HEK293T (cell line): ENCODE results near the gene LRRC75B.

Experiments used
- CTCF ChIA-PET: fragments of 350-600 bp; formaldehyde crosslinking; extraction: SDS; loops from one replicate; lab custom pipeline; 2021; ENCODE audit warnings: antibody characterized with exemption, inconsistent platforms; lab: Yijun Ruan, JAX
- POLR2A ChIA-PET: fragments of 350-600 bp; formaldehyde crosslinking; extraction: SDS; loops from one replicate; lab custom pipeline; 2020; ENCODE audit warnings: antibody characterized with exemption, inconsistent platforms; lab: Yijun Ruan, JAX
- DNase-seq: peaks from one replicate; pipeline ENCODE4 v3.0.0; 2012; ENCODE audit warnings: mixed read lengths; ENCODE audit errors: extremely low spot score
- ARNT ChIP-seq: fragments of 450-650 bp; IDR thresholded peaks from 2 replicates; pipeline ENCODE4 v1.6.1; 2017; ENCODE audit warnings: mild to moderate bottlenecking
- BHLHE40 ChIP-seq: fragments of 450-650 bp; IDR thresholded peaks from 2 replicates; pipeline ENCODE4 v1.6.1; 2016; ENCODE audit warnings: mild to moderate bottlenecking, moderate library complexity, borderline replicate concordance
- CTBP1 ChIP-seq: fragments of 450-650 bp; IDR thresholded peaks from 2 replicates; pipeline ENCODE4 v1.6.1; 2016; ENCODE audit warnings: borderline replicate concordance
- ELF4 ChIP-seq: fragments of 450-650 bp; IDR thresholded peaks from 2 replicates; pipeline ENCODE4 v1.6.1; 2017; ENCODE audit warnings: antibody characterized with exemption
- FOXA1 ChIP-seq: fragments of 450-650 bp; IDR thresholded peaks from 2 replicates; pipeline ENCODE4 v1.6.1; 2016; ENCODE audit warnings: mild to moderate bottlenecking
- FOXK2 ChIP-seq: fragments of 450-650 bp; IDR thresholded peaks from 2 replicates; pipeline ENCODE4 v1.6.1; 2016; ENCODE audit warnings: mild to moderate bottlenecking
- FOXM1 ChIP-seq: fragments of 450-650 bp; IDR thresholded peaks from 2 replicates; pipeline ENCODE4 v1.6.1; 2017; ENCODE audit warnings: mild to moderate bottlenecking, borderline replicate concordance
- HDGF ChIP-seq: fragments of 450-650 bp; IDR thresholded peaks from 2 replicates; pipeline ENCODE4 v1.6.1; 2017; ENCODE audit warnings: antibody characterized with exemption, borderline replicate concordance
- L3MBTL2 ChIP-seq: fragments of 450-650 bp; conservative IDR thresholded peaks from 2 replicates; pipeline ENCODE4 v1.6.1; 2016; ENCODE audit warnings: mild to moderate bottlenecking
- LEF1 ChIP-seq: fragments of 450-650 bp; IDR thresholded peaks from 2 replicates; pipeline ENCODE4 v1.6.1; 2017; ENCODE audit warnings: mild to moderate bottlenecking, borderline replicate concordance
- NFRKB ChIP-seq: fragments of 450-650 bp; IDR thresholded peaks from 2 replicates; pipeline ENCODE4 v1.6.1; 2016; ENCODE audit warnings: mild to moderate bottlenecking, moderate library complexity
- SP1 ChIP-seq: fragments of 450-650 bp; IDR thresholded peaks from 2 replicates; pipeline ENCODE4 v1.6.1; 2017
- SUZ12 ChIP-seq: fragments of 450-650 bp; IDR thresholded peaks from 2 replicates; pipeline ENCODE4 v1.6.1; 2016; ENCODE audit warnings: mild to moderate bottlenecking
- TARDBP ChIP-seq: fragments of 450-650 bp; IDR thresholded peaks from 2 replicates; pipeline ENCODE4 v1.6.1; 2016
- ZNF384 ChIP-seq: fragments of 450-650 bp; IDR thresholded peaks from 2 replicates; pipeline ENCODE4 v1.6.1; 2016
- TF ChIP-seq, protein P1 (sequence below): fragments of 450-650 bp; IDR thresholded peaks from 2 replicates; pipeline ENCODE4 v1.6.1; 2016

LRRC75B gene

DNA sequence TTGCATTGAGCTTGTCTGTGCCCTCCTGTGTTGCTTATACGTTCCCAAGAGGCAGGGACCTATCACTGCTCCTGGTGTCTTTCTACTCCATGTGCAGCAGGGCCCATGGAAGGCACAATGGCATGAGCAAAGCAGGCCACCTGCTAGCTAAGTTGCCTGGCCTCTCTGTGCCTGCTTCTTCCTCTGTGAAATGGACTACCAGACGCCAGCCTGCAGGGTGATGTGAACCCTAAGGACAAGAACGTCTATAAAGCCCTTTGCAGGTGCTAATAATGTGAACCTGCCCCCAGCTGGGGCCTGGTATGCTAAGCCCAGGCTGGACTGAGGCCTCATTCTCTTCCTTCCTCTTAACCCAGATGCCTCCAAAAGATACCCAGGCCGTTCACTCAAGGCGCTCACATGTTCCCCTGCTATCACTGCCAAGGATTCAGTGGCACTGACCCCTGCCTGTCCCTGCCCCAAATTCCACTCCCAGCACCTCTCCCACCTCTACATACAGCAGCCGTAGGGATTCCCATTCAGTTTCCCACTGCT lies 41.9 kb downstream of the LRRC75B start:
- POLR2A ChIA-PET = no interaction called here
- CTCF ChIA-PET = no interaction called here
- no peak for DNase-seq
- TF ChIP-seq, protein P1, sequence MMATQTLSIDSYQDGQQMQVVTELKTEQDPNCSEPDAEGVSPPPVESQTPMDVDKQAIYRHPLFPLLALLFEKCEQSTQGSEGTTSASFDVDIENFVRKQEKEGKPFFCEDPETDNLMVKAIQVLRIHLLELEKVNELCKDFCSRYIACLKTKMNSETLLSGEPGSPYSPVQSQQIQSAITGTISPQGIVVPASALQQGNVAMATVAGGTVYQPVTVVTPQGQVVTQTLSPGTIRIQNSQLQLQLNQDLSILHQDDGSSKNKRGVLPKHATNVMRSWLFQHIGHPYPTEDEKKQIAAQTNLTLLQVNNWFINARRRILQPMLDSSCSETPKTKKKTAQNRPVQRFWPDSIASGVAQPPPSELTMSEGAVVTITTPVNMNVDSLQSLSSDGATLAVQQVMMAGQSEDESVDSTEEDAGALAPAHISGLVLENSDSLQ = no peak
- TF ChIP-seq ELF4 = no peak
- no peak for TF ChIP-seq L3MBTL2
- no peak for TF ChIP-seq LEF1
- no peak for TF ChIP-seq FOXK2
- no peak for TF ChIP-seq ARNT
- TF ChIP-seq SUZ12 = no peak
- no peak for TF ChIP-seq TARDBP
- TF ChIP-seq BHLHE40 = no peak
- TF ChIP-seq NFRKB = no peak

DNA sequence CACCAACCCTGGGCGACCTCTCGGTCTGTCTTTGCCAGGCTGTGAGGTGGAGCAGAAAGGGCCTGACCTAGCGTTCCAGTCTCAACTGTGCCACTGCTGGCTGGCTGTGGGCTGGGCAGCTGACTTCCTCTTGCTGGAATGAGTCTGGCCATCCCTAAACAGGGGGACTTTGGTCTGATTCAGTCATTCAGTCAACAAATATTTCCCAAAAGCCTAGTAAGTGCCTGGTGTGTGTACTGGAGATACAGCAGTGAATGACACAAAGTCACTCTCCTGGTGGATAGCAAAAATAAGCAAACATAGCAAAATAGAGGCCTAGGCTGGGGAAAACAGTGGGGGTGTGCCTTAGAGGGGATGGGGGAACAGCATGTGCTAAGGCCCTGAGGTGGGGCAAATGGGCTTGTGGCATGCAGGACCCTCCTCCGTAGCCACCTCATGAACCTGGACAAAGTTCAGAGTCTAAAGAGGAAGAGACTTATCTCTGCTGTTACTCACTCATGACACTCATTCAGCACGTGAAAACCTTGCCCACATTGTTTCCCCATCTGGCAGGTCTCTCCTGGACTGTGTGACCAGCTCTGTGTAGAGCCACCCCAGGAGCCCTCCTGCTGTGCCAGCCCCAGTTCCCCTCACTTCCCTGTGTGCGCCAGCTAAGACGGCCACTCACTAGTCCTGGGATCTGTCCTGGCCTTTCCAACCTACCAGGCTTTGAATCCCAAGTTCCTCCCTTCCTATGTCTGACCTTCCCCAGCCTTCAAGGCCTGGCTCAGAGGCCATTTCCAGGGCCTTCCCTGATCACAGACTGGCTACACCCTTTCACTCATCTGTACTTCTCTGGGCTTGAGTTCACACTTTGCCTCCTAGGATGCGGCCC lies 42.6 kb downstream of the LRRC75B start:
- TF ChIP-seq ELF4 = no peak
- TF ChIP-seq NFRKB = no peak
- TF ChIP-seq L3MBTL2 = no peak
- TF ChIP-seq LEF1 = no peak
- TF ChIP-seq BHLHE40 = no peak
- TF ChIP-seq FOXM1 = no peak
- no peak for TF ChIP-seq FOXA1
- TF ChIP-seq, protein P1 = no peak
- TF ChIP-seq ZNF384 = no peak
- no peak for TF ChIP-seq SUZ12
- no peak for TF ChIP-seq HDGF
- TF ChIP-seq TARDBP = no peak
- TF ChIP-seq FOXK2 = no peak
- no peak for TF ChIP-seq CTBP1
- TF ChIP-seq SP1 = no peak
- TF ChIP-seq ARNT = no peak
- POLR2A ChIA-PET = interaction anchor here (1.1 kb wide), 1 partner anchor 9 kb away, joined by 3 read pairs; no protein-coding TSS in a partner anchor
- DNase-seq = no peak
- CTCF ChIA-PET = no interaction called here

DNA sequence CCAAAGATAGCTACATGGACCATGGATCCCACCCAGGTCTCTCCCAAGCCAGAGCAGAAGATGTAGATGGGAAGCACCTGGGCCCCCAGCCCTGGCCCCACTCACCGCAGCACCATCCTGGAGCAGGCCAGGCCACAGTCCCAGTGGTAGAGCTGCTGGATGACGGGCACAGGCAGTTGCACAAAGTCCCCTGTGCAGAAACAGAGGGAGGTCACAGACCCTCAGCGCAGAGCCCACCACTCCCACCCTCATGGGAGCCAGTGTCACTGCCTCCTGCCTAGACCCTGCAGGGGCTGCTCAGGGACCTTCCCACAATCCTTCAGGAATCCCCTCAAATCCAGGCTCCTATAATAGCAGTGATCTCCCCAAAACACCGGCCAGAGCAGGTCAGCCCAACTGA lies 44.1 kb downstream of the LRRC75B start:
- ChIA-PET POLR2A (interaction anchor here (1.1 kb wide), 1 partner anchor 10 kb away, joined by 3 read pairs; no protein-coding TSS in a partner anchor), CTCF (no interaction called here)
- TF ChIP-seq FOXM1 = no peak
- no peak for TF ChIP-seq L3MBTL2
- no peak for TF ChIP-seq ARNT
- no peak for TF ChIP-seq ELF4
- TF ChIP-seq FOXA1 = no peak
- TF ChIP-seq BHLHE40 = no peak
- TF ChIP-seq HDGF = no peak
- no peak for TF ChIP-seq SUZ12
- TF ChIP-seq NFRKB = no peak
- no peak for TF ChIP-seq ZNF384
- no peak for TF ChIP-seq FOXK2
- TF ChIP-seq TARDBP = no peak
- TF ChIP-seq, protein P1 = no peak
- TF ChIP-seq LEF1 = no peak
- no peak for TF ChIP-seq SP1
- TF ChIP-seq CTBP1 = no peak
- DNase-seq = no peak

DNA sequence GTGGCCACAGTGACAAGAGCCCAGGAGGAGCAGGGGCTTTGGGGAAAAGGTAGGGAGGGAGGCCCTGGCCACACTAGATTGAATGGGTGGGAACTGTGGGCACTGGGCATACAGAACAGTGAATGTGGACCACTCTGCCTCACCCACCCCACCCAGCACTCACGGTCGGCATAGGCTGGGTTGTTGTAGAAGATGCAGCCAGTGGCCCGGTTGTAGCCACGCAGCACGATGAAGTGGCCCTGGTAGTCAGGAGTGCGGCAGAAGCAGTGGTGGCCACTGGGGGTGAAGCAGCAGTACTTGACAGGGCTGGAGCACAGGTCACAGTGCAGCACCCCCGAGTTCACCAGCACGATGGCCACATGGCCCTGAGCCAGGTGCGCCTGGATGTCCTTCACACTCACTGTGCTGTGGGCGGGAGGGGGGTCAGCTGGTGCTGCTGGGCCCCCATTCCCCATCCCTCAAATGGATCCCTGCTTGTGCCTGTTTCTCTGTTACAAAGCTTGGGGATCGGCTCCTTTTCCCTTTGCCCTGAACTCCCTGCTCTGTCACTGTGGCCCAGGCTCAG lies 49.1 kb downstream of the LRRC75B start:
- CTCF ChIA-PET = no interaction called here
- TF ChIP-seq ZNF384 = no peak
- no peak for TF ChIP-seq ARNT
- TF ChIP-seq LEF1 = no peak
- no peak for TF ChIP-seq SUZ12
- no peak for TF ChIP-seq ELF4
- TF ChIP-seq TARDBP = no peak
- TF ChIP-seq CTBP1 = no peak
- no peak for TF ChIP-seq HDGF
- TF ChIP-seq SP1 = no peak
- TF ChIP-seq FOXK2 = no peak
- POLR2A ChIA-PET = no interaction called here
- DNase-seq = no peak

DNA sequence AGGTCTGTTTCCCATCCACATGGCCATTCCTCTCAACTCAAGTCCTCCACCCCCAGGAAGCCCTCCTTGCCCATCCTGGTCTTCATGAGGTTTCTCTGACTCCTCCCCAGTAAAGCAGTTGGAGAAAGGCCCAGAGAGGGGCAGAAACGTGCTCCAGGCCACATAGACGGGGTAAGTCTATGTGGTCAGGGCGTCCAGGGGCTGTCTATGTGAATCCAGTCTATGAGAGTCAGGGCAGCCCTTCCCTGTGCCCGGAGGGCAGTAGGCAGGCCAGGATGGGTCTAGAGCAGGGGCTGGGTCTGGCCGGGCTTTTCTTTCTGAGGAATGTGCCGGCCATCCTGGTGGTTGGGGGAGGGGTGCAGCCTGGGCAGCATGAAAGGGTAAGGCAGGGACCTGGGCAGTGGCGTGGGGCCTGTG lies 49.7 kb downstream of the LRRC75B start:
- CTCF ChIA-PET = no interaction called here
- no peak for TF ChIP-seq ZNF384
- no peak for TF ChIP-seq BHLHE40
- no peak for TF ChIP-seq LEF1
- TF ChIP-seq FOXK2 = no peak
- no peak for TF ChIP-seq ARNT
- POLR2A ChIA-PET = no interaction called here
- no peak for DNase-seq

DNA sequence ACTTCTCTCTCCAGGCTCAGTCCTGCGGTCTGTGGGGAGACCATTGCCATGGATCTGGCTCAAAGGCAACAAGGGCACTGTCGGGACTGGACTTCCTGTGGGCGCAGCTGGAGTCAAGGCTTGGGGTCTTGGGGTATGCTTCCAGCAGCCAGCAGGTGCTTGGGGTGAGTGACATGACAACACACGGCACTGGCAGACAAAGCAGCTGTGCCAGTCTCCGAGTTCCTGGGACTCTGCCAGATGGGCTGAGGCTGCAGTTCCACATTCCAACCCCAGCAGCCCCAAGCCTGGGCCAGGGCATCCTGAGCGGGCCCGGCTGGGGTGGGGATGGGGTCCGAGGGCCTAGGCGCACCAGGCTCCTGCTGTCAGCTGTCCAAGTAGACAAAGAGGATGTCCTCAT lies 50.2 kb downstream of the LRRC75B start:
- ChIA-PET POLR2A (no interaction called here), CTCF (no interaction called here)
- DNase-seq = no peak
- TF ChIP-seq BHLHE40 (no peak), SUZ12 (no peak), ZNF384 (no peak), FOXA1 (no peak)
